Measurements from ENCODE around the gene TTYH2.

TTYH2 gene

DNA sequence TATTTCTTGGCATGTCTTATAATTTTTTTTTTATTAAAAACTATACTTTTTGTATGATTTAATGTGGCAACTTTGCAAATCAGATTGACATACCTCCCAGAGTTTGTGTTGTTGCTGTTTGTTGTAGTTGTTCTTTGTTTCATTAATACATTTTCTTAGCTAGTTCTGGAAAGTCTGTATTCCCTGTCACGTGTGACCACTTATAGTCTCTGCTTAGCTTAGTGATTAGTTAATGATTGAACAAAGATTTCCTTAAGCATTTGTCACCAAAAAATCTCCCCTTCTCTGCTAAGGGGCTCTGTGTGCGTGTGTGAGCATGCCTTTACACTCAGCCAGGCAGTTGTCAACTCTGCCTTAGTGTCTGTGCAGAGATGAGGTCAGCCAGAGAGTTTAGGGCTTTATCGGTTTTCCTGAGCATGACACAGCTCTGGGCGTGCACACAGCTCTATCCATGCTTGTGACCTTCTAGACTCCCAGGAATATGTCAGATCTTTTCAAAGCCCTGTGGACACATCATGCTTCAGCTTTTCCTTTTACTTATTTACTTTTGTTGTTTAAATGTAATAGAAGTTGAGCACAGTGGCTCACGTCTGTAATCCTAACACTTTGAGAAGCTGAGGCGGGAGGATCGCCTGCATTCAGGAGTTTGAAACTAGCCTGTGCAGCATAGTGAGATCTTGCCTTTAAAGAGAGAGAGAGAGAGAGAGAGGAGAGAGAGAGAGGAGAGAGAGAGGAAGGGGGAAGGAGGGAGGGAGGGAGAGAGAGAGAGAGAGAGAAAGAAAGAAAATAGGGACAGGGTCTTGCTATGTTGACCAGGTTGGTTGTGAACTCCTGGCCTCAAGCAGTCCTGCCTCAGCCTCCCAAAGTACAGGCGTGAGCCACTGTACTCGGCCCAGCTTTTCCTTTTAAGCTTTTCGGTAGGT, 82.5 kb downstream of the TTYH2 start:
- no peak for TF ChIP-seq CTCF (IDR thresholded peaks at IDR 0.05; ENCODE audit: low read length, missing control alignments)
- H3K4me3 ChIP-seq (replicated peaks; ENCODE audit: low read depth, low read length): no peak overlapping the region
- no peak for DNase-seq (ENCODE audit: low read depth)

DNA sequence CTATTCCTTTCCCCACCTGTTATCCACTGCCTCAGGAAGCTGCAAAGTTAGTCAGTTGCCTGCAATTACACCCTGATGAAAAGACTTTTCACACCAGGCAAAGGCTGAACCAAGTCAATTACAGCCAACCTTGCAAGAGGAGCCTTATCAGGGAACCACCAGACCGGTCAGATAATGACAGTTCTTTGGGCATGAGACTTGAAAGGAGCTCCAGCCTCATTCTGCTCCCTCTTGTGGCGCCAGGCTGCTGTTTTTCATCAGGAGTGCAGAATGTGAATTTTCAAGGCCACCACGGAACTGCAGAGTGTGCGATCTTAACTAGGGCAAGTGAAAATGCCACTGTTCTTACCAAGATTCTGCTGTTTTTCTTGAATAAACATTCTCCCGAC, 83.2 kb downstream of the TTYH2 start:
- peak; percentile 73 for DNase-seq (ENCODE audit: low read depth)
- TF ChIP-seq CTCF (IDR thresholded peaks at IDR 0.05; ENCODE audit: low read length, missing control alignments): peak; percentile 81
- no peak overlapping the region for H3K4me3 ChIP-seq (replicated peaks; ENCODE audit: low read depth, low read length)

- TF ChIP-seq CTCF (IDR thresholded peaks at IDR 0.05; ENCODE audit: low read length, missing control alignments): no peak
- DNase-seq (ENCODE audit: low read depth): no peak
- no peak overlapping the region for H3K4me3 ChIP-seq (replicated peaks; ENCODE audit: low read depth, low read length)
Observed at GRCh38 chr17:74297941-74298340, 84.6 kb downstream of the TTYH2 start.

- DNase-seq (ENCODE audit: low read depth): no peak
- no peak overlapping the region for H3K4me3 ChIP-seq (replicated peaks; ENCODE audit: low read depth, low read length)
- TF ChIP-seq CTCF (IDR thresholded peaks at IDR 0.05; ENCODE audit: low read length, missing control alignments): no peak
Observed at GRCh38 chr17:74298778-74299177, 85.4 kb downstream of the TTYH2 start.

DNA sequence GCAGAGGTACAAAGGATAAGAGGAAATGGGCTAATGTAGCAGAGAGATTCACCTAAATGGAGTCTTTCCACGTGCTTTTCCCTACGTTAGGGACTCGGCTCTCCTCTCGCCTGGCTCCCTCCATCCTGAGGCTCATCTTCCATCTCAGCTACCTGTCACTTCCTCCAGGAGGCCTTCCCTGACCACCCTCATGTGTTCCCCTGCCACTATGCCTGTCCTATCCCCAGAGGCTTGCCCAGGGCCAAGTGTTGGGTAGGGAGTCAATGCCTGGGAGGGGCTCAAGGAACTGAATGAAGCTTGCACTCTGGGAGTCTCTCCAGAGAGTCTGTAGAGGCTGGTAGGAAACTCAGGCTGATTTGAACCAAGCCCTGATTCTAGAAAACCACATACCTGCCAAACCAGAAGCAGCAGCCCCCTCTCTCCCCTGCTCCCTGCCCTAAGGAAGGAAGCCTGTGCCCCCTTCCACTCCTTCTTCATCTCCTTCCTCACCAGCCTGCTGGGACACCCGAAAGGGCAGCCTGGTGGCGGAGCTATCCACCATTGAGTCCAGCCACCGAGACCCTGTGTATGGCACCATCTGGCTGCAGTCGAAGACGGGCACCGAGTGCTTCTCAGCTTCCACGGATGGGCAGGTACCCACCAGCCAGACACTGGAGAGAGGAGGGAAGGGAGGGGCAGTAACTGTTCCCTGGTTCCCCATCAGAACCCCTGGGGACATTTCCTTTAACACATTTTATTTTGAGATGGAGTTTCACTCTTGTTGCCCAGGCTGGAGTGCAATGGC, 86.0 kb downstream of the TTYH2 start:
- DNase-seq (ENCODE audit: low read depth): no peak
- no peak for TF ChIP-seq CTCF (IDR thresholded peaks at IDR 0.05; ENCODE audit: low read length, missing control alignments)
- H3K4me3 ChIP-seq (replicated peaks; ENCODE audit: low read depth, low read length): no peak overlapping the region

- DNase-seq (ENCODE audit: low read depth): no peak
- H3K4me3 ChIP-seq (replicated peaks; ENCODE audit: low read depth, low read length): no peak overlapping the region
- no peak for TF ChIP-seq CTCF (IDR thresholded peaks at IDR 0.05; ENCODE audit: low read length, missing control alignments)
Observed at GRCh38 chr17:74303305-74303704, 89.9 kb downstream of the TTYH2 start.

Data from fibroblast of pulmonary artery (primary cell).